Gastrocnemius medialis (tissue), 4 donors: Measurements from ENCODE around the gene LAMA3.

Source experiments
- CTCF ChIP-seq, 5 experiments: fragments of 450-650 bp in 3 of 5; fragments of 200-600 bp in 2 of 5; sonication (generic) in 2 of 5; IDR thresholded peaks in 4 of 5; conservative IDR thresholded peaks in 1 of 5; 1 replicate in 4 of 5; 2 replicates in 1 of 5; pipeline ENCODE4 v1.5.1; 2016 to 2019; ENCODE audit warnings: antibody characterized with exemption in 5 of 5, mild to moderate bottlenecking in 3 of 5, moderate library complexity in 3 of 5
- POLR2A ChIP-seq, 2 donors: fragments of 450-650 bp; IDR thresholded peaks; one replicate each; pipeline ENCODE4 v1.6.1; 2017; ENCODE audit warnings: antibody characterized with exemption in 2 of 2, mild to moderate bottlenecking in 2 of 2, moderate library complexity in 2 of 2

DNA sequence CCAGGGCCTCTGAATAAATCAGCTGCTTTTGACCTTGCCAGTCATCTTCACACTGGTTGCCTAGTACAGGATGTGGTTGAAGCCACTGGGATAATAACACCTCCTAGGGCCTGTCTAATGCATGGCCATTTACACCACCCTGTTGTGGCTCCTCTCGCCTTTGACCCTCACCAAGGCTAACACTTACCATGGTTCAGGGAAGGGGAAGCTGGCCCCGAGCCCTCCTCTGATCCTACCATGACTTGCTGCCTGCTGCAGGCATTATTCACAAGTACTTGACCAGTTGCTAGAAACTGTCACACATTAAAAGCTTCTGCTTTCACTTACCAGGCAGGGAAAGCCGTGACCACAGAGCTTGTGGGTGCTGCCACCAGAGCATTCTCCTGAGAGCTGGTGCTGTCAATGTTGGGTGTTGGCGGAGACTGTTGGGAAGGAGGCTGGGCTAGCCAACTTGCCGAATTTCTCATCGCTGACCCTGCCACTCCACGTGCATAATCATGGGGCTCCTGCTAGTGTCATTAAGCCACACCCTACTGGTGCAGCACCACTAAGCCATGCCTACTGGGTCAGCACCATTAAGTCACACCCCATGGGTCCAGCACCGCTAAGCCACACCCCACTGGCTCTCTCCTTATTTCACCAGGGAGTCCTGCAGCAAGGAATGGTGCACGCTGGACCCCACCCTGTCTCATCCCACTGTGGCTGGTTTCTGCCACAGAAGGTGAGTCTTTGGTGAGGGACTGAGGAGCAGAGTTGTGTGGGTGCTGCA lies 278.3 kb downstream of the LAMA3 start:
- TF ChIP-seq POLR2A (IDR thresholded peaks at IDR 0.05): no peak
- no peak for TF ChIP-seq CTCF (IDR thresholded peaks at IDR 0.05 in 4 of 5, conservative IDR thresholded peaks at IDR 0.05 in 1 of 5)
